NK-92 treated with Interleukin-12 subunit alpha and Interleukin-12 subunit beta, amount 100 ng/mL, for 24 hours (cell line): Measurements from ENCODE around the gene RAPGEF2.
"Not testable (repeated sequence)": the region's sequence is repeated elsewhere in the genome, so short reads cannot be mapped to it uniquely, and the experiment has no call there.

Experiments
- DNase-seq: peaks from one replicate; lab custom pipeline; 2025; lab: John Stamatoyannopoulos, UW

The RAPGEF2 gene

DNA sequence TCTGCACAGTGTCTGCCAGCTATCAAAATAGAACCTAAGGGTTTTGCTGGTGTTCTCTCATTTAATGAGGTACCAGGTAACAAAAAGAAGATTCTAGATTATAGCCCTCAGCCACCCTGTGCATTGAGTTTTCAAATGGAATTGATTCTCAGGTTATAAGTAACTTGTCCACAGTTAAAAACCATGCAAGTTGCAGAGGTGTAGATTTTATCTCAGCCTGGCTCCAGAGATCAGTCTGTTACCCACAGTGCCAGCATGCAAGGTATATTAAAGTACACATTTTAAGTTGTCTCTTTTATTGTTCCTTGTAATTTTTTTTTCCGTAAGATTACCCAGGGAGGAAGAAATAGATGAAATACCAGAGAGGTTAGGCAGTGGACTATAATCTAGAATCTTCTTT, 59.7 kb downstream of the RAPGEF2 start:
- no peak for DNase-seq

DNA sequence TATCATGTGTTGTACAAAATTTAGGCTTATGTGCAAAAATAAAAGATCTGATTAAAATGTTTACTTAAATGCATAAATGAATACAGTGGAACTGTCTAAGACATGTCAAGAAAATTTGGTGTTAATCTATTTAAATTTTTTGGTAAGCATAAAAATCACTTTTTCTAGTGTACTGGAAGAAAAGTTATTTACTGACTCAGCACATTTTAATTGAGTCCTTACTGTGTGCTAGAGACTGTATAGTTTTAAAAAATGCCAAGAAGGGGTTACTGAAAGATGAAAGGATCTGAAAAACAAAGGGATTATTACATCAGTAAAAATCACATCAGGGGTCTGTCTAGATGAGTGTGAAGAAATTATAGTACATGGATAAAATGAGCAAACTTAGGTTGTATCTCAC, 60.6 kb downstream of the RAPGEF2 start:
- no peak for DNase-seq

DNA sequence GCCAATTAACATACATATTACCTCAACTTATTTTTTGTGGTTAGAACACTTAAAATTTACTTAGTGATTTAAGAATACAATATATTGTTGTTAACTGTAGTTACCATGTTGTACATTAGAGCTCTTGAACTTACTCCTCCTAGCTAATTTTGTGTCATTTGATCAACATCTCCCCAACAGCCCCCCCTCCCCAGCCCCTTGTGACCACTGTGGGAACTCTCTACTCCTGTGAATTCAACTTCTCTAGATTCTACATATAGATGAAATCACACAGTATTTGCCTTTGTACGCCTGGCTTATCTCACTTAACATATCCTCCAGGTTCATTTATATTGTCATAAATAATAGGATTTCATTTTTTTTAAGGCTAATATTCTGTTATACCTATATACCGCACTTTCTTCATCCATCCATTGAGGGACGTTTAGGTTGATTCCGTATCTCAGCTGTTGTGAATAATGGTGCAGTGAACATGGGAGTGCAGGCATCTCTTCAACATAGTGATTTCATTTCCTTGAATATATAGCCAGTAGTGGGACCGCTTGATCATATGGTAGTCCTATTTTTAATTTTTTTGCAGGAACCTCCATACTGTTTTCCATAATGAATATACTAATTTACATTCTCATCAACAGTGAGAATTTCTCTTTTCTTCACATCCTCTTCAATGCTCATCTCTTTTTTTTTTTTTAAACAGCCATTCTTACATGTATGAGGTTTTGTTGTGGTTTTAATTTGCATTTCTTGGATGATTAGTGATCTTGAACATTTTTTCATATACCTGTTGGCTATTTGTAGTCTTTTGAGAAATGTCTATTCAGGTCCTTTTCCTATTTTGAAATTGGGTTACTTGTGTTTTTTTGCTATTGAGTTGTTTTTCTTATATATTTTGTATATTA, 66.8 kb downstream of the RAPGEF2 start:
- DNase-seq, result no peak

DNA sequence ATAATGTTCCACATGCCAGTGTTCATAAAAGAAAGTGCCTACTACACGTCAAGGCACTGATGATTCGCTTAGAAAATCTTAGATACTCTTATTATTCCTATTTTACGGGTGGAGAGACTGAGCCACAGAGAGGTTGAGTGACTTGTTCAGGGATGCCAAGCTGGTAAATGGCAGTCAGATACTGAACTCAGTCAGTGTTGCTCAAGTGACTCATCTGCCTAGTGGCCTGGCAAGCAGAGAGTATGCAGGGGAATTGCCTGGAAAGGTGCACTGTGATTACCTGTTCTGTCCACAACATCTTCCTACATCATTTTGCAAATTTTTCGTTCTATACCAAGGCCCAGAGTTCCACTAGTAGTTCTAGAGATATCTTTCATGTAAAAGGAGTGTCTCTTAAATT, 68.4 kb downstream of the RAPGEF2 start:
- DNase-seq, result no peak

DNA sequence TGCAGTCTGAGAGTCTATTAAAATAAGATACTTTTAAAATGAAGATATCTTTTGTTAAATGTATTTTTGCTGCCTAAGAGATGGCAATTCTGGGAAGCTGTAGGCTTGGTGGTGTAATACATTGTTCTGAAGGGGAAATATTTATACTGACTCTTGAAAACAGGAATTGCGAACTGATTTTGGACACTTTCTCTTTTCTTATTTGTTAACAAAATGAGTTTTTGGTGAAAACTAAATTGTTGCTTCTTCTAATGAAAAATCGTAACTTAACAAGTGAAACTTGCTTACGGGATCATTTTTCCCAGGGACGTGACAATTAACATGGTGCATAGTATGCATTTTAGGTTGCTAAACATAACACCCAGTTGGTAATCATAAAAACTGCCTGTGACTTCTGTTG, 71.0 kb downstream of the RAPGEF2 start:
- DNase-seq, result no peak

DNA sequence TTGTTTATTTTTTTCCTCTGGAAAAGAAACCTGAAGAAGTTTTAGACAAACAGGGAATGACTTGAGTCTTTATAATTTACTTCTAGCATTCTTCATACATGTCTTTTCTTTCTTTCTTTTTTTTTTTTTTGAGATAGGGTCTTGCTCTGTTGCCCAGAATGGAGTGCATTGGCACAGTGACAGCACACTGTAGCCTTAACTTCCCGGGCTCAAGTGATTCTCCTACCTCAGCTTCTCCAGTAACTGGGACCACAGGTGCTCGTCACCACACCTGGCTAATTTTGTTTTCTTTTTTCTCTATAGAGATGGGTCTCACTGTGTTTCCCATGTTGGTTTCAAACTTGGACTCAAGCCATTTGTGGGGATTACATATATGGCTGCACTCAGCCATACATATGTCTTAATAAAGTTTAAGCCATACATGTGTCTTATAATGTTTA, 71.8 kb downstream of the RAPGEF2 start:
- no peak for DNase-seq

DNA sequence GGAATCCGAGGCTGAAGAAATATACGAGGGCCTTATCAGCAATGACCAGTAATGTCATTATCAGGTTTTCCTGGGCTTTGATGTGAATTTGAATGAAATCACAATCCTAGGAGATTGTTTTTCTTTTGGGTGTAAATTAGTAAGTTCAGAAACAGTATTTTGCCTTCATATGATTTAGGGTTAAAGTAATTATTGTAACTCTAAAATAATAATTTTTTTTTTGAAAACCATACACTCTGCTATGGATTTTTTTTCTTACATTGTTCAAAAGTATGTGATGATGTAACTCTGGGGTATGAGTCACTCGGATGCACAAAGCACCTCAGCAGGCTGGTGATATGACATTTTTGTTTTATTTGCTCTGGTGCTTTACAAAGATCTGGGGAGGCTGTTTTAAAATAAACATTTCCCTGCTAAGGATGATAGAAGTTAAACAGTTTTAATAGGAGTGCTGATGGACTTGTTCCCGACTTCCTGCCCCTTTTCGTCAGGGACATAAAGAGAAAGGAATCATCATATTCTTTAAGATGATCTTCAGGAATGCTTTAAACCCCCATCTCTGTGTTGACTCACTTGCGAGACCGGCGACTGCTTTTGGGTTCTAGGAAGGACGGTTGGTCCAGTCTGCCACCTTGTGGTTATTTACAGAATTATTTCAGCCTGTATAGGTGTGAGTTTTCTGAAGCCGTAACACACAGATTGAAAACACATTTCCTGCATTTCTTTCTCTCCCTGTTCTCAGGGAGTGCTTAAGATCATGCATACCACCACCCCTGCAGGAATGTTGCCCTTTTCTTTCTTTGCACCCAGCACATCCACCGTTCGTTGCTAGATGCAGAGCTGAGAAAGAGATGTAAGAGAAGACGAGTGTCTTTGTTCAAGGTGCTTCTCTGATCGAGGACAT, 72.5 kb downstream of the RAPGEF2 start:
- DNase-seq, result peak; percentile 5

DNA sequence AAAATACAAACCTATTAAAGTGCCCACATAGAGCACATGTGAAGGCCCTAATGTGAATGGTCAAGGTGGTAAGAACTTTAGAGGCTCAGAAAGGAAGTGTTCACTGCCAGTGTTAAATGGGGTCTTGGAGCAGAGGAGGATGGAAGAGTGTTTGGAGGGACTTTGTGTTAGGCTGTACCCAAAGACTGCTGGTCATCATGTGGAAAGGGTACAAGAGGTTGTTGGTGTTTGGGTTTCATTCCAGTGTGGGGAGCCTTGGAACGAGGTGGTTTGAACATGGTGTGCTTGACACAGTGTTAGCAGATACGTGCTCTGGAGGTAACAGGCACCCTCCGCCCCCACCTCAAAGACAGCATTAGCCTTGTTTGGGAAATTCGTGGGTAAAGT, 73.1 kb downstream of the RAPGEF2 start:
- no peak for DNase-seq

DNA sequence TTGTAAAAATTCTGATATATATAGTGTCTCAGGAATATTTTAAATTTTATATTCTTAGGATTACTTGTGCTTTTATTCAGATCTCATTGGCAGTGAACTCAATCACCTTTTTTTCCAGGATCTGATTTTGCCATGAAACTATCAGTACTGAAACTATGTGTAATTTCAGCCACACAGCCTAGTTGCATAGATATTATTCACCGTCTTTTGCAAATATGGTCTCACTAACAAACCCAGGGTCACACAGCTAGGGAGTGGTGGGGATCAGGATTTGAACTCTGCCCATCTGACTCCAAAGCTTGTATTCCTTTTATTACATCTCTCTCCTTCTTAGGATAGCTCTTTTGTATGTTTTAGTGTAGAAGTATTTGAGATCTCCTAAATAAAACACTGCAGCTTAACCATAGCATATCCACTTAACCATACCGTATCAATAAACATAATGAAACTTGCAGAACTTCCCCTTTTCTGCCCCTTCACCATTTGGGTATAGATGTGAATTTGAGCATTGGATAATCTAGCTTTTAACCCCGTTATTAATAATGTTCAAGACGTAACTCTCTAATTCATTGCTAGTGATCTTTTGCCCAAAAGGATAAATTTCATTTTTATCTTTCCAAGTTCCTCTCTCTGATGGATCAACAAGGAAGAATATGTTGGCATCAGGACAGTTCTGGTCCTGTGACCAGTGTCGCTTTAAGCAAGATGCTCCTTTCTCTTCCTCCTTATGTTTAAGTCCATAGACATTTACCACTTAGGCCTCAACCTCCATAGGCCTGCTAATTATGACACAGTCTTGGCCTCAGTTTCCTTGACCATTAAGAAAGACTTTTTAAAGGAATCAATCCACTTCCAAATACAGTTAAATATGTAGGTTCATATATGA, 74.6 kb downstream of the RAPGEF2 start:
- DNase-seq, result no peak

DNA sequence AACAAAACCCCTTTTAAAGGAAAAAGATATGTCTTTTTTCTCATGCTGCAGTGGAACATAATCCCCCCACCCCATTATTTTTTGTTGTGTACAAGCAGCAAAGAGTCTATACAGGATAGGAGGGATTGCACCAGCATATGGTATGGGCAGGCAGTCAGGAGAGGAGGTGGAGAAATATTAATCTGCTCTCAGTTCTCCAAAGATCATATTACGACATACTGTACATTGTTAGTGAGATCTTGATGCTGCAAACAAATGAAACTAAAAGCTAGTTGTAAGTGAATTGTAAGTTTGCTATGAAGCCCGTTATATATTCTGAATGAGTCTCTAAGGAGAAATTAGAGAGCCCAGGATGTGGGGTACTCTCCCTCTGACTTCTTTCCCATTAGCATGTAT, 75.3 kb downstream of the RAPGEF2 start:
- no peak for DNase-seq

DNA sequence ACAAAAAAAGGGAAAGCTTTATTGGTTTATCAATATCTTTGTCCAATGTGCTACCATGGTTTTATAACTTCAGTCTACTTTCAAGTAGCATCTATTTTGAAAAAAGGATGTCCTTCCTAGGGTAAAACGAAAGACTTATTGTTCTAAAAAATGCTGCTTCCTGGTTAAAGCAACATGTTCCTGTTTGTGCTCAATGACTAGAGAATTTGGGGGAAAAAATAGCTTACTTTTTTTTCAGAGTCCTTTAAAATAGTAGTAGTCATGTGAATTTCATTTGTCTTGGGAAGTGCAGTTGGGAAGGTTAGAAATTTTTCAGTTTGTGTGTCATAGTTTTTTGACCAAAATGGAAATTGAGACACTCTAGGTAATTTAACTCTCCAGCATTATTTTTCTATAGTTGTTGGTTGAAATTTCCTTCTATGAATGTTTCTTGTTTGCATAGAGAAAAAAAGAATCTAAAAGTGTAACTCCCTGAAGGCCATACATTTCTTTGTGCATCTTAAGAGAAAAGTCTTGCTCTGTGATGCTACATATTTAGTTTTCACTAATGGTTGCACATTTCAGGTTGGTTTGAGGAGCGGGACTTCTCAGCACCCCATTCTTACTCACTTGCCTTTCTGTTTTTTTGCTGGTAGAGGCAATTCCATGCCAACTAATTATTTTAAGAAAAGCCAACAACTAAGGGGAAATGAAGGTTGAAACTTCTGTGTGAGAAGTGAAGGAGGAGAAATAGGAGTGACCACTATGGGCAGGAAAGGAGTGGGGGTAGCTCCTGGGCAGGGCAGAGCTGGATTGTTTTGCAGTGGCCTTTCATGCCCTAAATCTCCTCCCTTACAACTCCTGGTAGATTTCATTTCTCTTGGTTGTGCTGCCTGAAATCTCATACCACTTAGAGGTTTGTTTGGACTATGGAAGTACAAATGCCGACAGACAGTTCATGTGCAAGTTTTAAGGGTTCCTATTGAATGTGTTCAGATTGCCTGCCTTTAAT, 76.4 kb downstream of the RAPGEF2 start:
- DNase-seq, result no peak

DNA sequence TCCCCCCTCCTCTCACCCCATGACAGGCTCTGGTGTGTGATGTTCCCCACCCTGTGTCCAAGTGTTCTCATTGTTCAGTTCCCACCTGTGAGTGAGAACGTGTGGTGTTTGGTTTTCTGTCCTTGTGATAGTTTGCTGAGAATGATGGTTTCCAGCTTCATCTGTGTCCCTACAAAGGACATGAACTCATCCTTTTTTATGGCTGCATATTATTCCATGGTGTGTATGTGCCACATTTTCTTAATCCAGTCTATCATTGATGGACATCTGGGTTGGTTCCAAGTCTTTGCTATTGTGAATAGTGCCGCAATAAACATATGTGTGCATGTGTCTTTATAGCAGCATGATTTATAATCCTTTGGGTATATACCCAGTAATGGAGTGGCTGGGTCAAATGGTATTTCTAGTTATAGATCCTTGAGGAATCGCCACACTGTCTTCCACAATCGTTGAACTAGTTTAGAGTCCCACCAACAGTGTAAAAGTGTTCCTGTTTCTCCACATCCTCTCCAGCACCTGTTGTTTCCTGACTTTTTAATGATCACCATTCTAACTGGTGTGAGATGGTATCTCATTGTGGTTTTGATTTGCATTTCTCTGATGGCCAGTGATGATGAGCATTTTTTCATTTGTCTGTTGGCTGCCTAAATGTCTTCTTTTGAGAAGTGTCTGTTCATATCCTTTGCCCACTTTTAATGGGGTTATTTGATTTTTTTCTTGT, 81.2 kb downstream of the RAPGEF2 start:
- DNase-seq, result not testable (repeated sequence)

DNA sequence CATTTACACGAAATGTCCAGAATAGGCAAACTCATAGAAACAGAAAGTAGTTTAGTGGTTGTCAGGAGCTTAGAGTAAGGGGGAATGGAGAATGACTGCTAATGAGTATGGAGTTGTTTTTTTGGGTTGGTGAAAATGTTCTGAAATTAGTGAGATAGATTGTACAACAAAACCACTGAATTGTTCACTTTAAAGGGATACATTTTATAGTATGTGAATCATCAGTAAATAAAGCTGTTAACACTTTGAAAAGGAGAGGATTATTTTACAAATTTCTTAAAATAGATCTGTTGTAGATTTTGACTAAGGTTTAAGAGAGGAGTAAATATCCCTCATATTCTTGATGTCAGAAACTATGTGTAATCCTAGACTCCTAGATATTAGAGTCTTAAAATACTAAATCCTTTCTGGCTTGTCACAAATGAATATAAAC, 82.7 kb downstream of the RAPGEF2 start:
- DNase-seq, result no peak

DNA sequence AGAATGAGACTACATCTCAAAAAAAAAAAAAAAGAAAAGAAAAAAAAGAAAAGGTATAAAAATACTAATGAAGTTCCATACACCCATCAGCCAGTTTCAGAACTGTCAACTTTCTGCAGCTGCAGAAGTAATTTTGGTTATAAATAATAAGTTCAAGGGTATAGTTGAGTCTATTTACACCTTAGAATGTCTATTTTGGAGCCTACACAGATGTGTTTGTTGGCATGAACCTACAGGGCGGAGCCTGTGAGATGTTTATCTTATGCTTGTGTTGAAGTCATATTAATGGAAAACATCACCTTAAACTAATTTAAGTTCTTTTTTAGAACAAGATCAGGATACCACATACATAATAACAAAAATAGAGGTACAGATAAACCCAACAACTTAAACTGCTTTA, 85.8 kb downstream of the RAPGEF2 start:
- DNase-seq, result no peak

DNA sequence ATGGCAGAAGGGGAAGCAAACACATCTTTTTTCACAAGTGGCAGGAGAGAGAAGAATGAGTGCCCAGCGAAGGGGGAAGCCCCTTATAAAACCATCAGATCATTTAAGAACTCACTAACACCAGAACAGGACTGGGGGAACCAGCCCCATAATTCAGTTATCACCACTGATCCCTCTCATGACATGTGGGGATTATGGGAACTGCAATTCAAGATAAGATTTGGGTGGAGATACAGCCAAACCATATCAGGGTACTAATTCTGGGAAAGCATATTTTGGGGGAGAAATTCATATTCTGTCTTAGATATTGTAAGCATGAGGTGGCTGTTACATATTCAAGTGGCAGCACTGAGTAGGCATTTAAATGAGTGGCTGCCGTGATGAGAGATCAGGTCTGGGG, 87.8 kb downstream of the RAPGEF2 start:
- no peak for DNase-seq

DNA sequence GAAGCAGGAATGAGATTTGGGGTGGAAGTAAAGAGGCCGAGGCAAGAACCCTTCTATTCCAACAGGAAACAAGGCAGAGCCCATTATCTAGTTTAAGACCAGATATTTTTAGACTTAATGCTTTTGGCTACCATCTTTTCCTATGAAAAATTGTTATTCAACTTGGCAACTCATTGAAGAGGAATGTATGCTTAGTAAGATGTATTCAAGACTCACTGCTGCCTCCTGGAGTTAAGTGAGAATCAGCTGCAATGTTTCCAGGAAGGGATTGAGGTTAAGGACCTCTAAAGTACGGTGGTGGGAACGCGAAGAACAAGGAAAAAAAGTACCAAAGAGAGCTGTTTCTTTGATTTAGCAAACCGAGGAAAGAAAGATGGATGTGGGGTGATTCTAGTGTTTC, 89.1 kb downstream of the RAPGEF2 start:
- DNase-seq, result no peak

DNA sequence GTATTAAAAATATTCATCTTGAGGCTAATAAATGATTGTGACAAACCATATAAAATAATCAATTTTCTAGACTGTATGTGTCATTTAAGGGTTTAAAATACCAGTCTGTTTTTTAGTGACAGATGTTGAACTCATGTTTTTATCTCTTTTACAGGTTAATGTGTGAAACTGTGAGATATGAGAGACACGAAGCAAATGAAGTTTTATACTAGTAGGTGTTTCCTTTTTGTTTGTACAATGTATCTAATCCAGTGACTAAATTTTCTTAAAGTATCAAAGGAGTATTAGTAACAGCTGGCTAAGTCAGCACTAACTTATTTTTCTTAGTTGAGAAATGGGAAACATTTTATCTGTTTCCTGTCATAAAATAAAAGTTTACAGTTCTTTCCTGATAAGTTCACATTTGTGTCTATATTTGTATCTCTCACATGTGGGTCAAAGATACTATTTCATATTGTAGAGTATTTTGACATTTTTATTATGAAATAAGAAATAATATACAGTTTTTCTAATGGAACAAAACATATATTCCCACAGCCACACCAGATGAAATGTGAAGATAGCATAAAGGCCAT, 90.3 kb downstream of the RAPGEF2 start:
- DNase-seq, result no peak

DNA sequence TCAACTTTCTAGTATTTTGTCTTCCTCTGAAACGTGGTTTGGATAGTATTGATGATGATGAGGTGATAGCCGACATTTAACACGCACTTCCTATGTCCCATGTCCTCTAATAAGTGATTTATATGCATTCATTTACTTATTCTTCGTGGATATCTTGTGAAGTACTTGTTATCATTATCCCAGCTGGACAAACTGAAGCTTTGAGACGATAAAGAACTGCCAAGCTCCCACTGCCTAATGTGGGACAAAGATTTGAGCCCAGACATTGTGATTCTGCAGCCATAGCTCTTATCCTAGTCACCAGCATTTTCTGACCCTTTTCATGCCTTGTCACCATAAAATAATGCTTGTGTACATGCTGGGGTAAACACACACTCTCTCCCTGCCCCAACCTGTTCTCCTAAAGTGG, 92.5 kb downstream of the RAPGEF2 start:
- no peak for DNase-seq

DNA sequence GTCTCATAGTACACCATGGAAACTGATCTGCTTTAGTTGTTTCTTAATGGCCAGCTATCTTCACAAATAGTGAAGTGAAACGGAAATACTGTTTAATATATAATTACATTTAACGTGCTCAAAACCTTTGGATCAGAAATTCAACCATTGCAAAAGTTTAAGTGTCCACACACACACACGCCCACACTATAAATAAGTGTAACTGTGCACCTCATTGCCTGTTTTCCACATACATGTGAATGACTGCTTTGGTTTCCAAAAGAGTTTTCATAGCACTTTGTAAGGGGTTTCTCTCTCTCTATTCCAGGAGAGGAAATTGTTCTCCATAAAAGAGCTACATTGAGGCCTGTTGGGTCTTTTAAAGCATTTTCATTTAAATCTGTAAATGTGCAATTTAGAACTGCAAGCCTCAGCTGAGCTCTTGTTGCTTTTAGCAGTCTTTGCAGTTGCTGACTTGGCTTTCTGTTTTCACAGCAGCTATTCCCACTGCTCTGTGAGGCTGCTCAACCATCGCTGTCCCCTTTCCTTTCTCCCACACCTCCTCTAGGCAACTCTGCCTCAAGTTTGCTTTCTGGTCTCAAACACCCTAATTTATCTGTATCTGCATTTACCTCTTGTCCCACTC, 94.5 kb downstream of the RAPGEF2 start:
- DNase-seq, result no peak
